LoVo (cell line): ENCODE results near the gene CALML3.

Experiments used
- DNase-seq: peaks from one replicate; pipeline ENCODE4 v3.0.0-alpha.2; 2016; ENCODE audit warnings: low spot score

CALML3 gene

DNA sequence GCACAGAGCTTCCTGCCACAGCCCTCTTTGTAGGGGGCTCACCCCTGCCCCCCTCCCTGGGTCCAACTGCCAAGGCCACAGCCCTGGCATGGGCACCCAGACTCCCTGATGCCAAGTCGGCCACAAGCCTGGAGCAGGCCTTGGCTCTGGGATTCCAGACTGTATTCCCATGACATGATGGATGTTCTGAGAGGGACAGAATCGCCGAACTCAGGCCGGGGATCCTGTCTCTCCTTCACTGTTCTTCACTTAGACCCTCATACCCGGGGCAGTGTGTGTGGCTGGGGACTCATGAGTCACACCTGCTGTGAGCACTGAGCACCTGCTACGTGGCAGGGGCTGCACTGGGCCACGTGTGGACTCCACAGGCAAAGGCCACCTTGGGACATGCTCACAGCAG lies 33.3 kb upstream of the CALML3 start:
- DNase-seq, result no peak

DNA sequence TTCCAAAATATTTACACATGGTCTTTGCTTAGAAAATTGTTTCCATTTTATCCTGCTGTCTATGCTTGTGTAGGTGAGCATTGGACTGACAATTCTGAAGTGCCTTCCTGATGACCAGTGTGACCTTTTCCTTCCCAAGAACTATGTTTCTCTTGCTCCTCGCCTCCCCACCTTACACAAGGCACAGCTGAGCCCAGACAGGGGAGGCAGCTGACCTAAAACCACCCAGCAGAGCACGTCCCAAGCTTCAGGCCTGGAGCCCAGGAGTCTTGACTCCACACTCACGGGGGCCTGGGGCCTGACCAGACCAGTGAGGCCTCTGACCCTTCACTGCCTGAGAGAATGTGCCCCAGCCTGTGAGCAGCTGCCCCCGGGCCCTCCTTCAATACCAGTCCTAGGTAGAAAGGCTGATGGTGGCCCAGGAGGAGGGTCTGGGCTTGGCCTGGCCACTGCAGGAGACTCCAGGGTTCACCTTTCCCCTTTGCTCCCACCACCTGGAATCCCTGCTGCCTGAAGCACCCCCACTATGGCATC lies 32.4 kb upstream of the CALML3 start:
- no peak for DNase-seq

- DNase-seq, result no peak
Observed at GRCh38 chr10:5492929-5493576, 31.7 kb upstream of the CALML3 start.

DNA sequence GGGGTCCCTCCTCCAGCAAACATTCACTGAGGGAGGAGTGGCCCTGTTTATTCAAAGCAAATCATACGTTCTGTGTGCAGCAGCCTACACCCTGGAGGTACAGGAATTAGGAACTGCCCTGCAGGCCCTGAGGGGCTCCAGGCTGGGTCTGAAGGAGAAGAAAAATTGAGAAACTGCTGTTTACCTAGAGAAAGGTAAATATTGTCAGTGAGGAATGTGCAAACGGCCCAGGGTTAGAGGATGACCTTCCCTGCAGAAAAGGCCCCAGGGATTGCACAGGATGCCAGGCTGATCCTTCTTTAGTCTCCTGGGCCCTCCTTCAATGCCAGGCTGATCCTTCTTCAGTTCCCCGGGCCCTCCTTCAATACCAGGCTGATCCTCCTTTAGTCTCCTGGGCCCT lies 31.1 kb upstream of the CALML3 start:
- DNase-seq, result no peak

- no peak for DNase-seq
Observed at GRCh38 chr10:5494611-5495010, 30.1 kb upstream of the CALML3 start.

- no peak for DNase-seq
Observed at GRCh38 chr10:5496261-5497250, 28.2 kb upstream of the CALML3 start.

GRCh38 chr10:5497289-5497688 lies 27.5 kb upstream of the CALML3 start:
- DNase-seq, result no peak

DNA sequence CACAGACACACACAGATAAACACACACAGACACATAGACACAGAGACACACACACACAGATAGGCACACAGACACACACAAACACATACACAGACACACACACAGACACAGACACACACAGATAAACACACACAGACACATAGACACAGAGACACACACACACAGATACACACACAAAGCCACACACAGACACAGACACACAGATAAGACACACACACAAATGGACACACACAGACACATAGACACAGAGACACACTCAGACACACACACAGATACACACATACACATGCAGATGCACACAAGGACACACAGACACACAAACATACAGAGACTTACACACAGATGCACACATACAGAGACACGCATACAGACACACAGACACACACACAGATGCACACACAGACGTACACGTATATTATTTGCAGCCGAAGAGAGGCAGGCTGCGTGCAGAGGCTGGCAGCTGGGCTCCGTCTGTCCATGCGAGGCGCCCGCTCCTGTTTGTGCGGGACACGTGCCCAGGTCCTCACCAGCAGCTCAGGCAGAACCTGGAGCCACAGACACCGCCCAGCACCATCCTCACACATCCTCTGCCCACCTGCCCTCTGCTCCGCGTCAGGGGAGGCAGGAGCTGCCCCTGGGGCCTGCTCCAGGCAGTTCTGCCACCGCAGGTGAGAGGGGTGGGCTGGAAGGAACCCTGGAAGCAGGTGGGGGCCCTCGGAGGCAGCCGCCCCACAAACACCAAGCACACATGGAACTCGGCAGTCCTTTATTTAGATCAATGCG lies 26.6 kb upstream of the CALML3 start:
- no peak for DNase-seq

DNA sequence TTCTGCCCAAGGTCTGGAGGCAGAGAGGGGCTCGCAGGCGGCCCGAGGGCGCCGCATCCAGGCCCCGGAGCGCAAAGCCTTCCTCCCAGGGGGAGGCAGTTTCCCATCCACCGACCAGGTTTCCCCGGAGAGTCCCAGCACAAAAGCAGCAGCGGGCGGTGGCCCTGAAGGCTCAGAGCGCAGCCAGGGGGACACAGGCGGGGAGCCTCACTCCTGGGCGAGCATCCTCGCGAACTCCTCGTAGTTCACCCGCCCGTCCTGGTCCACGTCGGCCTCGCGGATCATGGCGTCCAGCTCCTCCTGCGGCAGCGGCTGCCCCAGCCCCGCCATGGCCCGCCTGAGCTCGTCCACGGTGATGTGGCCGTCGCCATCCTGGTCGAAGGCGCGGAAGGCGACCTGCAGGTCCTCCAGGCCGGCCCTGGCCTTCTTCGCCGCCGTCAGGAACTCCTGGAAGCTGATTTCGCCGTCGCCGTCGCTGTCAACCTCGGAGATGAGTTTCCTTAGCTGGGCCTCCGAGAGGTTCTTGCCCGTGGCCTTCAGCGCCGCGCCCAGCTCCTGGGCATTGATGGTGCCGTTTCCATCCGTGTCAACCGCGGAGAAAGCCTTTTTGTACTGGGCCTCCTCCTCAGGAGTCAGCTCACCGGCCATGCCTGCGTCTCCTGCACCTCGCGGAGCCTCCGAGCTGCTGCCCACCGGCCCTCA lies 25.8 kb upstream of the CALML3 start:
- no peak for DNase-seq

GRCh38 chr10:5499493-5500140 lies 25.1 kb upstream of the CALML3 start, which contains the start of gene CALML5:
Gene CALML5, minus strand, starts transcription at chr10:5499570. Its CDS starts 132 bp downstream, at chr10:5499438.
- DNase-seq, result no peak

- no peak for DNase-seq
Observed at GRCh38 chr10:5500162-5500670, 24.5 kb upstream of the CALML3 start.

GRCh38 chr10:5500910-5501309 lies 23.9 kb upstream of the CALML3 start:
- no peak for DNase-seq

- no peak for DNase-seq
Observed at GRCh38 chr10:5502061-5502521, 22.7 kb upstream of the CALML3 start.

DNA sequence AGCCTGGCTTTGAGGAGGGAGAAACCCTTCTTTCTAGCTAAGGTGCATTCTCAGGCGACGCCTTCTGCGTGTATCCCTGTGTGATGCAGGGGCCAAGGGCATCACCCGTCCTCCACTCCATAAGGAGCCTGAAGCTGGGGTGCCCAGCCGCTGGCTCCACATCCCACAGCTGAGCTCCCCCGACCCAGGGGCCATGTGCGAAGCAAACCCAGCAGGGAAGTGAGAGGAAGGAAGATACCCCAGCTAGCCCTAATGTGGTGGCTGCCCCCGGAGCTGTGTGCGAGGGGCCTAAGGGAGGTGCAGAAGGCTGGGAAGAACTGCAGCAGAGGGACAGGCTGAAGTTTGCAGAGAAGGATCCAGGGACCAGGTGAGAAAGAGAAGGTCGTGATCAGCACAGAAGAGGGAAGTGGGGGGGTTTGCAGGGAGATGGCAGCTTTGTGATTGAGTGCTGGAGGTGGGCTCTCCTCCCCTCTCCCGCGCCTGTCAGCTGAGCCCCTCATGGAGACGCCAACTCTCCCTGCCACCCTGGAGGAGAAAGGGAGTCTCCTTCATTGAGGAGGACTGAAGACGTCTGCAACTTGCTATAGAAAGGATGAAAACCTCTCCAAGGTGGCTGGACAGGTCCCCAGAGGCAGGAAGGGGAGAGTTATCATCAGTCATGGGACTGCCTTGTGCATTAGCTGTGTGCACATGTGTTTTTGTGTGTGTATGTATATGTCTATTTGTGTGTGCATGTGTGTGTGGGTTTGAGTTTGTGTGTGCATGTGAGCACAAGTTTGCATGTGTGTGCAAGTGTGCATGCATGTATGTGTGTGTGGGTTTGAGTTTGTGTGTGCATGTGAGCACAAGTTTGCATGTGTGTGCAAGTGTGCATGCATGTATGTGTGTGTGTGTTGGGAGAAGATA lies 21.9 kb upstream of the CALML3 start:
- DNase-seq, result no peak

GRCh38 chr10:5503477-5503835 lies 21.3 kb upstream of the CALML3 start:
- no peak for DNase-seq

DNA sequence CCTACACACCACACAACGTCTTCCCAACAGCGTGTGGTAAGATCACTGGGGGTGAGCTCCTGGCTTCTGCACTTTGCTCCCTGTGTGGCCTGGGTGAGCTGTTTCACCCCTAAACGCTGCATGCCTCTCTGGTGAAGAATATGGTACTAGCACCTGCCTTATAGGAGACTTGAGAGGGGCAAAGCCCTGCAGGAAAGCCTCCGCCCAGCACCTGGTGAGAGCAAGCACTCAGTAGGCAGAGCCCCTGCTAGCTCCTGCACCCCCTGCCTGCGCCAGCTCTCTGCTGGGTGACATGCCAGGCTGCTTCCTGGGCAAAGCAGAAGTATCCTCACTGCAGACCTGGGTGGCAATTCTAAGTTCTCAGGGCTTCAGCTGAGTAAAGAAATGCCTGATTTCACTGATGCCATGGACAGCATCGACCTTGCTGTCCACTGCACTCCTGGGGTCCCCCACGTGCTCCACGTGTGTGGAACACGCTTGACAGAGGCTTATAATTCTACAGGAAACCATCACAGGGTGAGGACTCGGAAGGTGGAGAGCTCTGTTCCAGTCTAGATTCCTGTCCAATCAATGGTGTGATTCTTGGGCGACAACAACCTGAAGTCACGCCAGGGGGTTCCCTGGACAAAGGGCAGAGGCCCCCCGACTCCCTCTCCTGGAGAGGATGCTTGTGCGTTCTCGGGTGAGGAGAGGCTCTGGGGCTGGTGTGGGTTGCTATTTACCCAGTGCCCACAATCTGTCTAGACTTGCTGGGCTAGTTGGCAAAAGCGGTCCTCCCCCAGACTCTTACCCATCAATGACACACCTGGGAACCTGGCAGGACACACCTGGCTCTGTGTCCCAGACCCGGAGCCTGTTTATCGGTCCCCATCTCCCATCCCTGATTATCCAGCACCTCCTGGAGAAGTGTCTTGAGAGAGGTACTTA lies 20.4 kb upstream of the CALML3 start:
- no peak for DNase-seq

DNA sequence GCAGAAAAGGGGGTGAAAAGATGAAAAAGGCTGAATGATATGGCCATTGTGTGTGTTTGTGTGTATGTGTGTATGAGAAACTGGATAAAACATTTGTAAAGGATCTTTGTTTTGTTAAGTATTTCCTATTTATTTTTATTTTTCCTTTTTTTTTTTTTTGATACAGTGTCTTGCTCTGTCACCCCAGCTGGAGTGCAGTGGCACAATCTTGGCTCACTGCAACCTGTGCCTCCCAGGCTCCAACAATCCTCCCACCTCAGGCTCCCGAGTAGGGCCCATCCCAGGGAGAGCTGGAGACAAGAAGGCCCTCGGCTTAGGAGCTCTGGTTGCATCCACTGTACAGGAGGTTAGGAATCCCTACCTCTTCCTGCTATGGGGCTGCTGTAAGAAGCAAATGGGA lies 18.5 kb upstream of the CALML3 start:
- DNase-seq, result no peak
